Measurements from ENCODE around the gene CFAP99. TPM values are rescaled to one million over a fixed set of nuclear protein-coding genes. Genes with fewer than 3 reads are reported as not detected.

Gene CFAP99
- total RNA-seq, 1 donor from 2014 or later = 1.3 TPM

- DNase-seq (ENCODE audit: low spot score) = no peak
Measured at GRCh38 chr4:2503809-2504208, 85.1 kb downstream of the CFAP99 start.

DNA sequence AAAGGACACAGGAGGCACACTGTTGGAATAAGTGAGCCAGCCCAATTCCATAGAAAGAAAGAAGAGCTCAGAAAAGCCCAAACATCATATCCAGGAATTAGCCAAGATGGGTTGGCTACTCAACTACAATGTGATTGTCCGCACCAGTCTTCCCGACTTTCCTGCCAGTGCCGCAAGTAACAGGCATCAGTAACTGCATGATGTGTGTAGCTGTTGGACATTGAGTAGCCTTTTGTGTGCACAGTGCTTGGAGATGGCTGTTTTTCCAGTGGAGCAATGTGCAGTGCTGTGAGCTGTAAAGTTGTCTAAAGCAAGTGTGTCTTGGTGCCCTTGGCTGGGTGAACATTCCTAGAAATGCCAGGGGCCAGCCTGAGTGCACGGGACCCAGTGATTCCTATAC, 88.5 kb downstream of the CFAP99 start:
- no peak for DNase-seq (ENCODE audit: low spot score)

DNA sequence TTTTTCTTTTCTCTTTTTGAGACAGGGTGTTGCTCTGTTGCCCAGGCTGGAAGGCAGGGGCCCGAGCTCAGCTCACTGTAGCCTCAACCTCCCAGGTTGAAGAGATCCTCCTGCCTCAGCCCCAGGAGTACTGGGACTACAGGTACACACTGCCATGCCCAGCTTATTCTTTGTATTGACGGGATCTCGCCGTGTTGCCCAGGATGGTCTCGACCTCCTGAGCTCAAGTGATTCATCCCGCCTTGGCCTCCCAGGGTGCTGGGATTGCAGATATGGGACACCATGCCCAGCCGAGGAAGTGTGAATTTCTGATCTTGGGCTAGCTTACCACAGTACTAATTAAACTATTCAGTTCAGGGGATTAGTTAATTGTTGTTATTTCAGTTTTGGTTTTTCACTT, 89.1 kb downstream of the CFAP99 start:
- no peak for DNase-seq (ENCODE audit: low spot score)

DNA sequence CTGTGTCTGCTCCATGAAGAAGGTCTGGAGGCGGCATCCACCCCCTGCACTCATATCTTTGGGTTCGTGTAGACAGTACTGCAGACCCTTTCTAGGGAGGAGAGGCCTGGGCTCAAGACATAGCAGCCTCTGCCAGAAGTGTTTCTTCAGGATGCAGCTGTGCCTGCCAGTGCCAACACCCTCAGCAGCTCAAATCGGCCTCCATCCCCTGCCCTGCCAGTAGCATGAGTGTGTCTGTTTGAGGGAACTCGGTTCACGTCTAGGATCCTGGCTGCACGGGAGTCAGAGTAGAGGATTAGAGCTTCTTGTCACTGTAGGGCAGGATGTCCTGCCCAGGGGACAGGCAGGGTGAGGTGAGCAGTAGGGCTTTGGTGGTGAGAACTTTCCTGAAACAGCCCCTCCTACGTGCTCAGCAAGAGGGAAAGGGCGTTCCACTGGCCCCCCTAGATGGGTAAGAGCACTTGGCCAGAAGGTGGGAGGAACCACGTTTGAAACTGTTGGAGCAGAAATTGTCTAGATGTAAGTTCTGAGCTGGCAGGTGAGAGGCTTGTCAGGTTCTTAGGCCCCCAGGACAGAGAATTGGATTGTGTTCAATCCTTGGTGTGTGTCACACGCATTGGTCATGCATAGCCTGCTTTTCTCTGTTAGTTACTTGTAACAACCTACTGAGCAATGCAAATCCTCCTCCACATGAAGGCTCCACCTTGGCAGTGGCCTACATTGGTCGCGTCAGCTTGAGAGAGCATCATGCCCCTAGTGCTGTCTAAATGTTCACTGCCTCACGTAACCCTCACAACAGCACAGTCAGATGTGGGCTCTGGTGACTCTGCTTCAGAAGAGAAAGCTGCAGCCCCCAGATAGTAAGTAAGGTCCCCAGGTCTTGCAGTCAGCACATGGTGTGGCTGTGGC, 91.8 kb downstream of the CFAP99 start:
- DNase-seq (ENCODE audit: low spot score) = no peak

GRCh38 chr4:2511645-2512131, 92.9 kb downstream of the CFAP99 start:
- DNase-seq (ENCODE audit: low spot score) = no peak

Other genes with a start within 250 kb of the CFAP99 start
- gene HAUS3, start 176.8 kb upstream of the CFAP99 start, total RNA-seq = 12.0 TPM
- gene POLN, start 176.8 kb upstream of the CFAP99 start, total RNA-seq = 7.7 TPM
- 98.4 TPM for gene MXD4, start 156.8 kb upstream of the CFAP99 start, total RNA-seq
- gene ZFYVE28, start 310 bp upstream of the CFAP99 start, total RNA-seq = 31.1 TPM
- 52.3 TPM for gene RNF4, start 50.2 kb downstream of the CFAP99 start, total RNA-seq
- 31.4 TPM for gene FAM193A, start 117.7 kb downstream of the CFAP99 start, total RNA-seq